Ramos (cell line): ENCODE measurements around the gene SENP1.
"Not testable (repeated sequence)": the region's sequence is repeated elsewhere in the genome, so short reads cannot be mapped to it uniquely, and the experiment has no call there.

ENCODE experiments used
- in situ Hi-C: fragments of 300-500 bp; cut with MboI; formaldehyde crosslinking; loops from one replicate; pipeline ENCODE4 v1.14.3; 2022; ENCODE audit warnings: low sequenced_read_pairs; ENCODE audit not compliant: unreplicated experiment

Gene SENP1

DNA sequence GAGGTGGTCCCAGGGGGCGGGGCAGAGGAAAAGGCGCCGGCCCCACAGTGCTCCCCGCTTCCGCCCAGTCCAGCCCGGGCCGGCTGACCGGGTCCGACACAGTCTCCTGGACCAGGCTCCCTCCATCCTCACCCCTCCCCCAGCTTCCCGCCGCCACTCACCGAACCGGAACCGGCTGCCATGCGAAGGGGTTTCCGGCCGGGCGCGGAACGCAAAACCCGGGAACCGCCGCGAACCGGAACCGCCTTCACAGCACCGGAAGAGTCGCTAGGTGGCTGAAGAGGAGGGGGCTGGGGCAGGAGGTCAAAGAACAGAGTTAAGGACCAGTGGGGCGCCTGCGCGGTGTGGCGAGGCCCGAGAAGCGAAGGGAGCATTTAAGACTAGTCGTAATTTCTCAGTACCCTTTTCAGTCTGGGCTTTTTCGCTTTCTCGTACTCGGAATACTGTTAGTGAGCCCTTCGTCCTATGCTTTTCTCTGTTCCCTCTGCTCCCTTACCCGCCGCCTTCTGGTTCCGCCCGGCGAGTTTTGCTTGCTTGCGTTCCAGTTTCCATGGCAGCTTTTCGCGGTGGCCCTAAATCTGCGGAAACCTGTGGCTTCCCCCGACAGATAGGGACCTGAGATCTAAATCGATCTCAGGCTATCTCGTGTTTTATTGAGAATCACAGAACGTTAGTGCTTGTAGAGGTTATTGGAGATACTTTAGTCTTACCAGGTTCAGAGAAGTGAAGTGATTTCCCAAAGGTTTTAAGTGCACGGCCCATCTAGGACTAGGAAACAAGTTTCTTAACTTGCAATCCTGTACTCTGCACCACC lies at the start of gene SENP1:
TSS of gene SENP1 (minus strand) at position 213 of the 814 bp plus-strand sequence. CDS start 4,607 bp downstream, outside the sequence.
- in situ Hi-C loops, result no loop called here

DNA sequence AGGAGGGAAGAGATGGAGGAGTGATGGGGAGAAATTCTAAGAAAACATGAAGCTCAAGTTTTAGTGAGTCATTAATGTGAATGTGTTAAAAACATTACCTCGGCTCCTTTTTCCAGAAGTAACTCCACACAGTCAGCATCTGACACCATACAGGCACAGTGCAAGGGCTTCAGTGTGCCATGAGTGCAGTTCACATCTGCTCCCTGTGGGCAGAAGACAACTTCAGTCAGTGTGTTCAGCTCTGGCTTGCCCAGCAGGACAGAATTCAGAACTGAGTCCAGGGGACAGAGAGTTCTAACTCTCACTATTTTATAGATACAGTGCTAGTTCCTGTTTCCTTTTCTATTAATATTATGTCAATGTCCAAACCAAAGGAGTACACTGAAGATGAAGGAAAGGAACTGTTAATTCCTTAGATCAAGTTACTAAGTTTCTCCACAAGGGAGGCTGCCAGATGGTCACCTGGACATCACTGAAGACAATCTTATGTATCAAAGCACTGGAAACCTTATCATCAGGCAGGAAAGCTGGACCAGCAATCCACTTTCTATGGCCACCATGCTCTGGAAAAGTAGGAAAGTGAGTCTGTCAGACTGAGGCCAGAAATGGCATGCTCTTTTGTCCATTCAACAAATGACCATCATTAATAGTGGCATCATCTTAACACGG lies 45.4 kb upstream of the SENP1 start:
- in situ Hi-C loops, result no loop called here

DNA sequence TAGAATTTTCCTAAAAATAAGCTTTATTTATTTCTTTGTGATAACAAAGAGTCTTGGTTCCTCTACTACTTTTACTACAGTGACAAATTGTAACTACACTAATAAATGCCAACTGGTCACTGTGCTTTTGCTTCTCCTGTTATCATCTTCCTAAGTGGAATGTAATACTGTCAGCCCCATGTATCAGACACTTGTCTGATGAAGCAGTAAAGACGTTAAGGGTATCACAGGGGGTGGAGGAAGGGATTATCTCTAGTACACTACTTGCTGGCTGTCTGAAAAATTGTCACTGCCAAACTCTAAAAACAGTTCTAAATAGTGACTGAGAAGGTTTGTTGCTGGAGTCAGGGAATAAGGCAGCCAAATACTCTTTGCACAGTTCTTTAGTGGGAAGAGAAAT lies 40.1 kb upstream of the SENP1 start:
- in situ Hi-C loops, result no loop called here

GRCh38 chr12:48143898-48144297 lies 38.0 kb upstream of the SENP1 start:
- in situ Hi-C loops, result no loop called here

GRCh38 chr12:48142818-48143674 lies 37.2 kb upstream of the SENP1 start:
- in situ Hi-C loops, result no loop called here

- in situ Hi-C loops, result no loop called here
Observed at GRCh38 chr12:48135027-48135426, 29.1 kb upstream of the SENP1 start.

DNA sequence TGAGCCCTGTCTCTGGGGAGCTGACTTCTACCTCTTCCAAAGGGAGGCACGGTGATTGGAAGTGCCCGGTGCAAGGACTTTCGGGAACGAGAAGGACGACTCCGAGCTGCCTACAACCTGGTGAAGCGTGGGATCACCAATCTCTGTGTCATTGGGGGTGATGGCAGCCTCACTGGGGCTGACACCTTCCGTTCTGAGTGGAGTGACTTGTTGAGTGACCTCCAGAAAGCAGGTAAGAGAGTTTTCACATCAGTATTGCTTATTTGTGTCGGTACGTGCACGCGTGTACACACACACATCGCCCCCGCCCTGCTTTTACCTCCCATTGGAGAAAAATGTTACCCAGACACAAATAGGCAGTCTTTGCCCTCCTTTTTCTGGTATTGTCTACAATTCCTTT lies 26.9 kb upstream of the SENP1 start:
- in situ Hi-C loops, result no loop called here

DNA sequence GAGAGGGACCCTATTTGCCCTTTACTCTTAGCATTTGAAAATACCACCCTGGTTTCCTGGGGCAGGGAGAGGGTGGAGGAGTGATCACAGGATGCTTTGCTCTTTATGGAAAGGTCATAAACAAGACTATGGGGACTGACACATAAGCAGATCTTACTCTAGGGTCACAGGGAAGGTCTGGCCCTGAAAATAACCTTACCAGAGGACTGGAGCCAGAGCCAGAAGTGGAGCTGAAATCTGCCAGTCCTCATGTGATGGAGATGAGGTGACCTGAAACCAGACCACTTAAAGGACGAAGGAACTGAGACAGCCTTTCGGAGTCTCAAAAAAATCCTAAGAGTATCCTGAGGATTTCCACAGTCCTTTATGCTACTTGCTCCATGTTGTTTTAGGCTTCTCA lies 25.6 kb upstream of the SENP1 start:
- in situ Hi-C loops, result no loop called here

DNA sequence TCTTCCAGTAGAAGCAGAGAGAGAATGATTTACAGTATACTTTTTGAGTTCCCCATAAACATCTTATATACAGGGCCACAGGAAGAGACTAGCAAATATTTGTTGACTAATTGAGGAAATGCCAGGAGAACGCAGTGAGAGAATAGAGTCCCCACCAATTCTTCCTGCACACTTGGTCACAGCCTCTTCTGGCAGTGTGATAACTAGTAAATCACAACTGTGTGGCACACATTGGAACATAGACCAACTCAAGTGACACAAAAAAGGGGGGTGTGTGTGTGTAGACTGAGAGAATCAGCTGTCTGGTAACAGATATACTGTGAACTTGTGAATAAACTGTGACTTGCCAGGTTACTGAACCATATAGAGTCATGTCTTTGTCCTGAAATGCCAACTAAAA lies 23.5 kb upstream of the SENP1 start:
- in situ Hi-C loops, result no loop called here

DNA sequence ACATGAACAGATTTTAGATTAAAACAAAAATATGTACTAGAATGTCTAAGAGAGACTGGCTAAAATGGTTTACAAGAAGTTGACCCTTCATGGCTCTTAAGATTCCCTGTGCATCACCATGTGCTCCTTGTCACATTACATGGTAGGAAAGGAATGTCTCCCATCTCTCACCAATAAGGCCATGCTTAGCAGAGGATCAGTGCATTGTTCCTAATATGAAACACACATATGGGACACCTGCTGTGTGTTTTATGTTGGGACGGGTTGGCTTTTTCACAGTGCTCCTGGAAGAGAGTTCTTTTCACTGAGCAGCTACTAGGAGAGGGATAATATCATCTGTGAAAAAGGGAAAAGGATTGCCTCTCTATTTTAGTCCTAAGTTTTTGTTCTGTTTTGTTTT lies 22.9 kb upstream of the SENP1 start:
- in situ Hi-C loops, result no loop called here

DNA sequence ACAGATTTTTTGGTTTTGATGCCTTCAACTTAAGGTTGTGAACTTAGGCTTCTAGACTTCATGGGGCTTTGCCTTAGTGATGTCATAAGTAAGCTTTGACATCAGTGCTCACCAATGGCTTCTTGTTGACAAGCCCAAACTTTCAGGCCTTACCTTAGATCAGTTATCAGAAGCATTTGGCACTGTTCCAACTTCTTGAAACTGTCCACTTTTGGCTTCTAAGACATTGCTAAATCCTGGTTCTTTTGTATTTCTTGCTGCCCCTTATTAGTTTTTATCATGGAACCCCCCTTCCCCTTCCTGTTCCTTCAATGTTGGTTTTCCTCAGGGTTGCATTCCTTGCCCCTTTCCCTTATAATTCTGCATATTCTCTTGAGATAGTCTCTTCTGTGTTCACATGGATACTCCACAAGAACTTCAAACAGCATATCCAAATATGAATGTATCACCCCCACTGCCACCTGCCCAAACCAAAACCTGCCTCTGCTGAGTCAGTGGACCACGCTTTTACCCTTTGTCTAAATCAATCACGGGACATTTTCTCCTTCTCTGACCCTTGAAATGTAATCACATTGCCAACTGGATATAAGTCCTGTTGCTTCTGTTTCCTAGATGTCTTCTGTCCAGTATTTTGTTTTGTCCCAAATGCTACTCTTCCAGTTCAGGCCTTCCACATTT lies 21.2 kb upstream of the SENP1 start:
- in situ Hi-C loops, result no loop called here

DNA sequence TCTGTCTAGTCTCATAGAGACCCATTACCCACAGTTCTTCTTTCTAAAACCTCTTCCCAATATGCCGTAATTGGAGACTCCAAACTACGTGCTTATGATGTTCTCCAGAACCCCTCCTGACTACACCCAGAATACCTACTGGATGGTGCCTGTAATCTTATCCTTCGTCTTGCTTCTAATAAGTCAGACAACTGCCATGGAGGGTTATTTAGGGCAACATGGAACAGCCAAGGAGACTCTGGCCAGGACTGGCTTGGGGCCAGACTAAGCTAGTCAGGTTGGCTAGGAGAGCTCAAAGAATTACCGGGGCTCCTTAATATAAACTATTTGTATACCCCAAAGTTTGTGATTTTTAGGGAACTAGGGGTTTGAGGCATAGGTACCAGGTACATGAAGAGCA lies 20.1 kb upstream of the SENP1 start:
- in situ Hi-C loops, result no loop called here

DNA sequence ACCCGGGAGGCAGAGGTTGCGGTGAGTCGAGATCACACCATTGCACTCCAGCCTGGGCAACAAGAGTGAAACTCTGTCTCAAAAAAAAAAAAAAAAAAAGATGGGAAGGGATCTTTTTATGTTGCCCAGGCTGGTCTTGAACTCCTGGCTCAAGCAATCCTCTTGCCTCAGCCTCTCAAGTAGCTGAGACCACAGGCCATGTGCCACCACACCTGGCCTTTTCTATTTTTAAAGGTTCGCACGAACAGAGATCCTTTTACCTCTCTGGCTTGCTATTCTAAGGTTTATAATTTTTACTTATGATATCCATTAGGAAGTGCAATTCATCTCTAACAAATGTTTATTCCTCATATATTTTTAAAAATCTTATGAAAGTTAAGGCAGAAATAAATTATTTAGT lies 19.7 kb upstream of the SENP1 start:
- in situ Hi-C loops, result not testable (repeated sequence)

- in situ Hi-C loops, result no loop called here
Observed at GRCh38 chr12:48123169-48123568, 17.3 kb upstream of the SENP1 start.

DNA sequence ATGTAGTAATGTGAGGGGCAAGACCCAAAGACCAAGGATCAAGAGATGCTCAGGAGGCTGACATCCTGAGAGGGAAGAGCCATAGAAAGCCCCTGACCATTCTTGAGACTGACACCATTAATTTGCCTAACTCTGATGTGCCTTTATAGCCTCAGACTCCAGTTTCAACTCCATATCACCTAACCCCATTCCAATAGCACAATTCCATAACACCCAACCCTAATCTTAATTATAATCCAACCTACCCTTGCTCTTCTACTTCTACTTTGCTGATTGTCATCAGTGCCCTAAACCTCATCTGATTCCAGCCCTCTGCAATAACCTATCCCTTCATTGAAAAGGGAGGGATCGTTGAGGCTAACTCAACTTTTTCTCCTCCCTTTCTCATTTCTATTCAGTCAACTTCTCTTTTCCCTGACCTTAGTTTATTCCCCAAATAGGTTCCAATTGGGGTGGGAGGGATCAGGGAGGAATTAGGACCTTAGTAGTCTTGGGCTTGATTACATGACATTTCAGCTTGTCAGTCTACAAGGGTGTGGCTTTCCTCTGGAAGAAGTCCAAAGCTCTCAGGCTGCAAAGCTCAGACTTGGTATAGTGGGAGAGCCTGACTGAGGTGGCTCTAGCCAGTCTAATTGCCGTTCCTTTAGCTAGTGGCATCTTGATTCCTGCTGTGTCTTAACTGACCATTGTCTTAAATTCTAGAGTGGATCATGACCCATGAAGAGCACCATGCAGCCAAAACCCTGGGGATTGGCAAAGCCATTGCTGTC lies 16.4 kb upstream of the SENP1 start:
- in situ Hi-C loops, result no loop called here

DNA sequence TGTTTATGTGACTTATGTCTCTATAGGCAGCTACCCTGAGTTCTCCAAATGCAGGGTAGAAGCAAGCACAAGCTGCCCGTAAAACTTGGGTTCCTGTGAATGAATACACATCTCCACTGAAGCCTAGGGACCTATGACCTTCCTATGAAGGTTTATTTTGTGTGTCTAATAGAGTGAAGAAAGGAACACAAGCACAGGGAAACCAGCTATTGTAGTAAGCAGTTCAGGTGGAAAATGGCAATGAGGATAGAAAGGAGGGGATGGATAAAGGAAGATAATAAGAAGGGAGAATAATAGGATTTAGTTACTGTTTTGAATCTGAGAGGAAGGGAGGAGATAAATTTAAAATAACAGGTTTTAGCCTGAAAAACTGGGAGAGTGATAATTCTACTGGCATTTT lies 15.6 kb upstream of the SENP1 start:
- in situ Hi-C loops, result no loop called here

GRCh38 chr12:48119834-48120195 lies 13.9 kb upstream of the SENP1 start:
- in situ Hi-C loops, result no loop called here

DNA sequence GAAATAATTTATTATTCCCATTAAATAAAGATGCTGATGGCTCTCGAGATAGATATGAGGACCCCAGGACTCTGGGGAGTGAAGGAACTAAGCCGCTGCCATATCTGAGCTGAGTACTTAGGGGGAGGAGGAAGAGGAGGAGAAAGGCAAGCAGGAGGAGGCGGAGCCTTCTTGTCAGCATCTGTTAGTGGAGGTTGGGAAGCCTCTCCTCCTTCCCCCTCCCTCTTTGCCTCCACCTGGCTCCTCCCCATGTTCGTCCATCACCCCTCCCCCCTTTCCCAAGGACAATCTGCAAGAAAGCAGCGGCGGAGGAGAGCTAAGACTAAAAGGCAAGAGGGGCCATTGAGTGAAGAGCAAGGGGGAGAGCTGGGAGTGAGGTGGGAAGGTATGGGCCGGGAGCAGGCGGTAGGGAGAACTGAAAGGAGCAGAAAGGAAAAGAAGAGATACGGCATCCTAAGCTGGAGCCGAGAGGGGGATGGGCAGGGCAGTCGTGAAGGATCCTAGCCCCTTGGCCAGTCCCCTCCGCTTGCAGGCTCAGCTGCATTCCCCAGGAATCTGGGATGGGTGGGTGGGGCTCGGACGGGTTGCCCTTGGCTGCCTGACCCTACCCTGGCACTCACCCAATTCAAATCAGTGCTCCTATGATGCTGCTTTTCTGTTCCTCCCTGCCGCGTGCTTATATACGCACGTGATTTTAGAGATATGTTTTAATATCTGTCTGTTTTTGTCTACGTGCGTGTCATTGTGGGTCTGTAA lies 13.4 kb upstream of the SENP1 start, which contains the start of gene PFKM:
TSS of gene PFKM (plus strand) at position 287 of the 756 bp plus-strand sequence. CDS start 3,411 bp downstream, outside the sequence.
- in situ Hi-C loops, result no loop called here
